Globus pallidus (tissue), 1 donor: ENCODE results near the gene SRD5A1.
A peak's percentile ranks its signal among the peaks of the same experiment; 100 is the strongest.

Experiments
- DNase-seq: peaks from one replicate; pipeline ENCODE4 v3.0.0-alpha.2; 2015; ENCODE audit warnings: low spot score

The SRD5A1 gene, protein sequence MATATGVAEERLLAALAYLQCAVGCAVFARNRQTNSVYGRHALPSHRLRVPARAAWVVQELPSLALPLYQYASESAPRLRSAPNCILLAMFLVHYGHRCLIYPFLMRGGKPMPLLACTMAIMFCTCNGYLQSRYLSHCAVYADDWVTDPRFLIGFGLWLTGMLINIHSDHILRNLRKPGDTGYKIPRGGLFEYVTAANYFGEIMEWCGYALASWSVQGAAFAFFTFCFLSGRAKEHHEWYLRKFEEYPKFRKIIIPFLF

DNA sequence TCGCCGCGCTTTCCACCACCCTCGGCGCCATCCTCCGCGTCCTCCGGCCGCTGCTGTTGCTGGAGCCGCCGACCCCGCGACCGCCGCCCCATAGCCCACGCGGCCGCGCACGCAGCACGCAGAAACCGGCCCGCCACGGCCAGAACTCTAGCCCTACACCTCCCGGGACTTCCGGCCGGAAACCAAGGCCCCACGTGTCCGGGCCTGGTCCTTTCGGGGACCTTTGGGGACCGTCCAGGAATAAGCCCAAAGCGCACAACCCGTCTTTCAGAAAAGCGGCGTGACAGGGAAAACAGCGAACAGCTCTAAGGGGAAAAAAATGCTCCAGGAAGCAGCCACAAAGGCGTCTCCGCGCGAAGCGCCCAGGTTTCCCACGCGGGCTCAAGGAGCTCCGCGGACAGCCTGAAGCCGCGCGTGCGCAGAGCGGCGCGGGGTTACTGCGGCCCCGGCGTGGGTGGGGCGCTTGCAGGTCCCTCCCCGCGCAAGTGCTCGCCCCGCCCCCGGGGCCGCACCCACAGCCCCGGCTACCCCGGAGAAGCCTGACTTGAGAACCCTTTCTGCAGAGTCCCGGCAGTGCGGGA, at the start of gene SRD5A1, which contains the start of gene NSUN2:
Gene SRD5A1, plus strand, starts transcription at position 553 of the 581 bp plus-strand sequence. CDS start 137 bp downstream, outside the sequence.
Gene NSUN2, minus strand, starts transcription at position 157 of the 581 bp plus-strand sequence. Its CDS starts 65 bp downstream, at position 92.
- DNase-seq: peak; percentile 93

DNA sequence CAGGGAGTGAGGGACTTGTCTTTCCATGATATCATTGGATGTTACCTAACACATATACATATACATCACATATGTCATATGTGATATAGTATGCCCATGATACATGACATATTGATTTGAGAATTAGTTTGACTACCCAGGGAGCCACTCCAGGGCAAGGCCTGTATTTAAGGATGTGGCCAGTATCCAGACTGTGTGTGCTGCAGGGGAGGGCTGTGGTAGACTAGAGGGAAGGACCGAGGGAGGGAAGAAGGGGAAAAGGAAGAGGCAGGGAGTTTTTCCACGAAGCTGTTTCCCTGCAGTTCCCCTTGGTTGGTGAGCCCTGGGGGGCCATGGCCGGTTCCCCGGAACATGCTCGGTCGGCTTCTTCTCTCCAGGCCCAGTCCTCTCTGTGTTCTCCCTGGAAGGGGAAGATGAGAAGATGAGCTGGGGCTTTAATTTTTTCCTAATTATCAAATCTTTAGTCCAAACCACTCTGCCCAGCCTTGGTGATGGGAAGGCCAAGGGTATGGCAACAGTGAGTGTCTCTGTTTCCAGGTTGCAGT, 49.1 kb upstream of the SRD5A1 start:
- no peak for DNase-seq

DNA sequence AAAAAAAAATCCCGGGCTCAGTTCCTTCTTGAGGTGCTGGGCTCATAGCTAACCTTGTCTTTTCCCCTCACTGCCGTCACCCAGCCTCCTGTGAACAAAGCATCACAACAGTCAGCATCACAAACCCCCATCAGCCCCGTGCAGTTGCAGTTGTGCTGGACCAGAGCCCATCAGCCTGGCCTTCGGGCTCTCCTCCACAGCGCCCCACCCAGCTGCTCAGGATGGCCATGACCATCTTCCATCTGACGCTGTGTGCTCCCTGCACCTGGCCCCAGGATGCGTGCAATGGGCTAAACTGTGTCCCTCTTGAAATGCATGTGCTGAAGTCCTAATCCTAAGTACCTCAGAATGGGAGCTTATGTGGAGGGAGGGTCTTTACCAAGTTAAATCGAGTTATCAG, 48.5 kb upstream of the SRD5A1 start:
- DNase-seq: no peak

DNA sequence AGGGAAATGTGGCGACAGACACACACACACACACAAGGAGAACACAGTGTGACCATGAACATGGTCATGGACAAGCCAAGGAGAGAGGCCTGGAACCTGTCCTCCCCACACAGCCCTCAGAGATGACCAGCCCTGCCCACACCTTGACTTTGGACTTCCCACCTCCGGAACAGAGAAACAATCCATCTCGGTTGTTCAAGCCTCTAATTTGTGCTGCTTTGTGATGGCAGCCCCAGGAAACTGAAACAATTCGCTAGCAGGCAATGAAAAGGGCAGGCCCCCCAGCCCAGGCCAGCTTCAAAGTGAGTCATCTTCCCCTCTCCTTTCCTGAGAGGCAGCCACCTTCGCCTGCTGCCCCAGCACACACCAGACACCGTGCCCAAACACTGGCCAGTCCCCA, 48.1 kb upstream of the SRD5A1 start:
- DNase-seq: no peak

DNA sequence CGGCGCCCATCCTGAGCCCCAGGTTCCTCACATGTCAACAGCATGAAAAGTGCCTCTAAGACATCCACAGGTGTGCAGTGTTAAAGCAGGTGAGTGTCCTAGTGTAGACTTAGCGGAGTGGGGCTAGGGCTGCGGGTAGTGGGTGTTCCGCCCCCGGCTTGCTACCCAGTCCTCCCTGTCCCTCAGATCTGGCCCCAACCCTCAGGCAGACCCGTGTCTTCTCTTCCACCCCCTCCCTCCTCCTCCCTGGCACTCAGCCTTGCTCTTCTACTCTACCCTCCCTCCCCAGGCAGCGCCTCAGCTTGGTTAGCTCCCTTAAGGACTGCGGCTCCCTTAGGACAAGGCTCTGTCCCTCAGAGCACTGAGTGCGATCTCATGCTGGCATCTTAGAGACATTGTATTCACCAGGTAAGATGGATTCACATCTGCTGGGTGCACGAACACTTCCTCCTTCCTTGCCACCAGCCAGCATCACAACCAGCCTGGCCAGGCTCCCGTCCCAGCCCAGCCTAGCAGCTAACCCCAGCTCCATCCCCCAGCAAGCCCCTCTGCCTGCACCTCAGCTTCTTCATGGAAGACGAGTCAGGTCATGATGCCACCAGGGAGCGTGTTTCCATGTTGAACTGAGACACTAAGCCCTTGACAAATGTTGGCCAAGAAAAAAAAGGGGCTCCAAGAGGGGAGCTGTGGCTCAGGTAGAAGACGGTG, 47.1 kb upstream of the SRD5A1 start:
- DNase-seq: no peak

DNA sequence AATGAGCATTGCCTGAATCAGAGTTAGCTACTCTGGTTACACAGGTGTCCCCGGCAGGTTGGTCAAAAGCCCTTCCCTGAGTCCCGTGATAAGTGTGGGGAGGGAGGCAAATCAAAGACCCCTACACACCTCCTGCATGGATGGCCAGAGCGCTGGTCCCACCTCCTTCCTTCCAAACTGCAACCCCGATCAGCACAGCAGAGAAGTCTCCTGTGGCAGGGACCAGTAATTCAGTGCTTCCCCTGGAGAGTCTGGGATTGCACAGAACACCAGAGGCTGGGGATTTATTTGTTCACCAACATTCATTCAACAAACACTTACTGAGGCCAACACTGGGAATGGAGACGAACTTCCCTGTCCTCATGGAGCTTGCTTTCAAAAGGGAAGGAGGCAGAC, 46.6 kb upstream of the SRD5A1 start:
- no peak for DNase-seq

DNA sequence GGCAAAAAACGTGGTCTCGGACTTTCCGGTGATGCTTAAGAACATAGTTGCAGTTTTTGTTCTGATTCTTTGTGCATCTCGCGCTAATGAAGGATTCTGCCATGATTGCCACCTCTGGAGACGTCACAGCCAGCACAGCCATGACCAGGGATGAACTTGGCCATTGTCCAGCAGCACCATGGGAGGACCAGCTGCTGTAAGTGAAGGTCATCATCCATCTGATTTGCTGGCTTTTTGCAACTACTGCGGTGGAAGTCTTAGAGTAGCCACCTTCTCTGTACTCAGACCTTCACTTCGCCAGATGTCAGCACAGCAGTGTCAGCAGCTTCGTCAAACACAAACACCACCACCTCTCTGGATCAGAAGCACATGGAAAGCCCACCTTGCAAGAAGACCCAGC, 46.1 kb upstream of the SRD5A1 start:
- no peak for DNase-seq

DNA sequence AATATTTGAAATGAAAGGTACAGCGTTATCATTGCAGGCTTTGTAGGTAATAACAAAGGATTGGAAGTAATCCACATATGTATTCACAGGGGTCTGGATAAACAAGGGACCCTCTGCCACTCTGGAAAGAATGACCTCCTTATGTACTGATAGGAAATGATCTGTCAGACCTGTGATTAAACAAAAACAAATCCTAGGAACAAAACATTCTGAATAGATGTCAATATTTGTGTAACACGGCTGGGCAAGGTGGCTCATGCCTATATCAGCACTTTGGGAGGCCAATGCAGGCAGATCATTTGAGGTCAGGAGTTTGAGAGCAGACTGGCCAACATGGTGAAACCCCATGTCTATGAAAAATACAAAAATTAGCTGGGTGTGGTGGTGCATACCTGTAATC, 42.7 kb upstream of the SRD5A1 start:
- DNase-seq: no peak

DNA sequence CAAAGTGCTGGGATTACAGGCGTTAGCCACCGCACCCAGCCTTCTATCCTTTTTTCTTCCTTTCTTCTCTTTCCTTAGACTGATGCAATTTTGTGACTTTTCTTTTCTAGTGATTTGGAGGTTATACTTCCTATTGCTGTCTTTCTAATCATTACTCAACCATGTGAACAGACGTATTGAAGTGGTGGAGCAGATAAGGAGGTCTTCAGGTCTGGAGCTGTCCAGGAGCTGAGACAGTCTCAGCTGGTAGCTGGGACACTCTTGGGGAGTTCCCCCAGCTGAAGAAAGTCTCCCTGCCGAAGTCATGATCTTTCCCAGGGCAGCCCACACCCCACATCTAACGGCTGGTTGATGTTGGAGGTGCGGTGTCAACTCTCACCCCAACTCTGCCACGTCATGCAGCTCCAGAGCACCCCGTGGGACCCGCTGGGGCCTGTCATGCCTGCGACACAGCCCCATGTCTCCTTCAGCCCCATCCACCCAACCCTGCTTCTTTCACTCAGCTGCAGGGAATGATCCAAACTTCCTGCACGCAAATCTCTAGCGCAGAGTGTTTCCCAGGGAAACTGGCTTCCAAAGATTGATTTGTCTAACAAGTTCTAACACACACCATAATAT, 41.5 kb upstream of the SRD5A1 start:
- no peak for DNase-seq

DNA sequence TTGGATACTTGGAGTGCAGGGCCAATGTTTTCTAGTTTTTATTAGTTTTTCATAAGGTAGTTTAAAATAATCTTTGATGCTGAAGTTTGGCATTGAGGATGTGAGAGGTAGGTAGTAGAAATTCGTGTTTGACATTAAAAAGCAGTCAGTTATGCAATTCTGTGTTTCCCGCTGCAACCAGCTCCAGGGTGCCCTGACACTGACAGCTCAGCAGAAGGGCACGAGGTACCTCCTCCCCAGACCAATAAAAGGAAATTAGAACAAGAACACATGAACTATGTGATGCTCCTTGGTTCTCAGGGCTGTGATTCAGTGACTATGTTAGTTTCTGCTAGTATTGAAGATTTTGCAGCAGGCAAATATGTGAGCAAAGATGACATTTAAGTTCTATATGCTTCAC, 40.6 kb upstream of the SRD5A1 start:
- no peak for DNase-seq

DNA sequence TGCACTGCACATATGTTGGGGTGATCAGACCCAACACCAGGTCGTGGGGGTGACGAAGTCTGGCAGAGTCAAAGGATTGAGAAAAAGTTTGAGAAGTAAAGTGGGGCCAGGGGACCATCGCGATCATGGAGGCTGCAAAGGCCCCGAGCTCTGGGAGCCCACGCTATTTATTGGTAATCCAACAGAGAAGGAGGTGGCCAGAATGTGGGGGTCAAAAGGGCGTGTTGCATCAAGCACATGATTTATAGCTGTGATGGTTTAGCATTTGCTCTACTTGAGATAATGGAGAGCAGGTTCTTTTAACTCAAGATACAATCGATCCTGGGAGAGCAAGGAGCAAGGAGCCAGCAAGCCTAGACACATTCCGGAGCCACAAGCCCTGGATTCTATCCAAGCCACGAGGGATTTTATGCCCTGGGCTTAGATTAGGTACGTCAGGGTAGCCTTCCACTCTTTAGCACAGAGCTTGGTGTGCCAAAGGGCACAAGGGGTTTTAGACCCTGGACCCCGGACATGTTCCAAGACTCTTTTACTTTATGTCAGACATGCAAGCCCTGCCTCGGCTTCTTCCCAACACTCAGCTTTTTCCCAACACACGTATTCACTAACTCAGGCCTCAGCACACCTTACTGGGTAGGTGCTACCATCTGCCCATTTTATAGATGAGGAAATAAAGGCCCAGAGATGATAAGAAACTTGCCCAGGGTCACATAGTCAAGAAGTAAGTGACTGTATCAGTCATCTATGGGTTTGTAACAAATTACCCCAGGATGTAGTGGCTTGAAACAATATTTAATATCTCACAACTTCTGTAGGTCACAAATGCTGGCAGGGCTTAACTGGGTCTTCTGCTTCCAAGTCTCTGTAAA, 39.9 kb upstream of the SRD5A1 start:
- DNase-seq: no peak

DNA sequence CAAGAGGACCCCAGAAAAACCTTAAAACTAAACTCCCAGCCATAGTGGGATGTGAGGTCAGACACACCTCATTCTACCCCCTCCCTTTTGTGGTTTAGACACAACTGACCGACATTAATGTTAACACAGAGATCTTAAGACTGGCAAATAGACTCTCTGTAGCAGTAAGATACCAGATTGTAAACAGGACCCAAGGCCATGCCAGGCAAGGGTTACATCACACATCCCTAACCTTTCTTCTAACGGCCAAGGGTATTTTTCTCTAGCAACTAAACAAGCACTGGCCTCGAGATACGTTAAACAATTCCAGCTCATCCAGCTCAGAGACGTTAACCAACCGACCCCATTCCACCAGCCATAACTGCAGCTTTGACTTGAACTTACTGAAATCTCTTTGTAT, 39.2 kb upstream of the SRD5A1 start:
- no peak for DNase-seq

DNA sequence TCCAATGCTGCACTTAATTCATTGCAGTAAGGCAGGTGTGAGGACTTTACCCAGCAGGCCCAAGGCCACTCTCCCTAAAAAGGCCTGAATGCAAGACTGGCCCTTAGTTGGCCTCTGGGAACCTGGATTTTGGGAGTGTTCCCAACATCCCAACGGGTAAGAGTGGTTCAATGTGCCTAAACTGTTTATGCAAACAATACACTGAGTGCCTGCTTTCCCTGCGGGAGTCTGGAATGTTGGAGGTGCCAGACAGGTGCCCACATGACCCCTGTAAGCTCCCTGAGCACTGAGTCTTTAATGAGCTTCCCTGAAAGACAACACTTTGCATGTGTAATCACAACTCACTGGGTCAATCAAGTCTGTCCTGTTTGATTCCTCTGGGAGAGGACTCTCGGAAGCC, 37.8 kb upstream of the SRD5A1 start:
- DNase-seq: no peak

DNA sequence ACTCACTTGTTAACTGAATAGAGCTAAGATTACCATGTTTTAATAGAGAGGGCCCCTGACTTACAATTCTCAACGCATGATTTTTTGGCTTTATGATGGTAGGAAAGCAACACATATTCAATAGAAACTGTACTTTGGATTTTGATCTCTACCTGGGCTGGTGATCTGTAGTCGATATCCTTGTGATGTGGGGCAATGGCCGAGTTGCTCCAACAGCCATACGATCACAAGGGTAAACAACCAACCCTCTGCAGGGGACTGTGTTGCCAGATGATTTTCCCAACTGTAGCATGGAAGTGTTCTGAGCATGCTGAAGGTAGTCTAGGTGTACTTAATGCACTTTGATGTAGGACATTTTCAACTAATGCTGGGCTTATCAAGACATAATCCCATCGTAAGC, 36.9 kb upstream of the SRD5A1 start:
- DNase-seq: no peak

DNA sequence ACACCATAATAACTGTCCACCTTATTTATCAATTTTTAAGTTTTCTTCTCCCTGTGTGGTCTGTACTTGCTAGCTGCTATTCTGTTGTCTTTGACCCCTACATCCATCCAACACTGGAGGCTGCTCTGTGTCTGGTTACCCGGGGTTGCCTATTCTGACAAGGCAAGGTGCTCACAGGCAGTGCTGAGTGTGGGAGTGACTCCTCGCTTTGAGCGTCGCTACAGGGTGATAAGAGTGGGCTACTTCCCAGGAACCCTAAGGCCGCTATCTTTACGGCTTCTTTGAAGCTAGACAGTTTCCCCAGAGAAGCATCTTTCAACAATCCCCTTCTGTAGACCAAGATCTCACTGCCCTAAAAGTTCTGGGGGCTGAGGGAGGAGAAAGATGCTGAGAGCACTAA, 35.7 kb upstream of the SRD5A1 start:
- no peak for DNase-seq

DNA sequence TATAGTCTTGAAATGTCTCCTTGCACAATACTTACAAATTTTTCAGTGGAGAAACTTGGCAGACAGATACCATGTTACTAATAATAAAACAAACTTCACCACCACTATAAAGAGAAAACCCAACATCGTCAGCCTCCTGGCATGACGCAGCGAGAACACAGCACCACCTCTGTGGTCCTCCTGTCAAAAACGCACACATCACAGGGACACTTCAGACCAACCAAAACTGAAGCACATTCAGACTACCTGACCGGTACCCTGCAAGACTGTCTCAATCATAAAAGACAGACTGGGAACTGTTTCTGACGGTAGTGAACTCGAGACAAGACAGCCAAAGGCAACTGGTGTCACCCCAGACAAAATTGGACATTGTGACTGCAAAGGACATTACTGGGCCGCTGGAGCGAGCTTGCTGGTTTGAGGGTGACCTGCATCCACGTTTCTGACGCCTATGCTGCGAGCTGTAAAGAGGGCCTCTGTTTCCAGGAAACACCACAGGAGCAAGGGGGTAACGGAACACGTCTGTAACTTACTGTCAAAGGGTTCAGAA, 34.8 kb upstream of the SRD5A1 start:
- DNase-seq: no peak

DNA sequence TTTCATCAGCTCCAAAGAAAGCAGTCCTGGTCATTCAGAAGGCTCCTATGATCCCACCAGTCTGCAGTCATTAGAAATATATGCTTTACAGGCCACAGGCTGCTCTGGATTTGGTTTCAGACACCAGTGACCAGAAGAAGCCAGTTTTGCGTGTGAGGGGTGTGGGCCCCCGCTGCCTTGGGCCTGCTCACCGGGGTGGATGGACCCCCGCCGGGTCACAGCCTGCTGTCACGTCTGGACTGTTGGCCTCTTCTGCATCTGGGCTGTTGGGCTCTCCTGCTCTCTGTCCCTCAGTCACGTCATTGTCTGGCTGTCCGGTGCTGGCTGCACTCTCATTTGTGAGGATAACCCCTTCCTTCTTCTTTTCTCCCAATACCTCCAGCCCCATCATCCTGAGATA, 33.5 kb upstream of the SRD5A1 start:
- no peak for DNase-seq

DNA sequence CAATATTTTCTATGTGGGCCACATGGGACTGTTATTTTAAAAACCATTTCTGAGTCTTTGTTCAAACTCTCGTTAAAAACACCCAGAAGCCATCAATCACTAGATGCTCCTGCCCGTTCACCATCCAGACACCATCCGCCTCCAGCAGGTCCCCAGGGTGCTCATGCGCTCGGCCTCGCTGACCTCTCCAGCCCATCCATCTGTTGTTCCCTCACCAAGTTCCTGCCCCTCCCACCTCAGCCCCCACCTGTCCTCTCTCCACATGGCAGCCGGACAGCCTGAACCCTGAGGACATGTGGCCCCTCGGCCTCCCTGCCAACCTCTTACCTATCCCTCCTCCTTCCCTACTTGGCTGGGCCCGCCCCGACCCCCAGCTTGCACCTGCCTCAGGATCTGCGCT, 32.0 kb upstream of the SRD5A1 start:
- DNase-seq: no peak

DNA sequence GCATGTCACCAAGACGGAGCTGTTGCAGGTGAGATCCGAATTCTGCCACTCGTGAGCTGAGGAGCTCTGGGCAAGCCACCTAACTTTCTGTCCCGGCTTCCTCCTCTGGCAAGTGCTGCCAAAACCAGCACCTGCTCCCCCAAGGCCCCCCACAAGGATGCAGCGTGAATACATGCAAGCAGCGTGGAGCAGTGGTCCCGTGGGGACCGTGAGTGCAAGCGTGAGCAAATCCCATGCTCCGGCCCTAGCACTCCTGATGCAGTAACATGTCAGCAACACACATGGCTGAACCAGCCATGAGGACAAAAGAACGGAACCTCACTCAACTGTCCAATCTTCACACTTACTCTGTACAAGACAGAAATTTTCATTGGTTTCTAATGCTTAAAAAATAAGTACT, 31.4 kb upstream of the SRD5A1 start:
- DNase-seq: no peak

DNA sequence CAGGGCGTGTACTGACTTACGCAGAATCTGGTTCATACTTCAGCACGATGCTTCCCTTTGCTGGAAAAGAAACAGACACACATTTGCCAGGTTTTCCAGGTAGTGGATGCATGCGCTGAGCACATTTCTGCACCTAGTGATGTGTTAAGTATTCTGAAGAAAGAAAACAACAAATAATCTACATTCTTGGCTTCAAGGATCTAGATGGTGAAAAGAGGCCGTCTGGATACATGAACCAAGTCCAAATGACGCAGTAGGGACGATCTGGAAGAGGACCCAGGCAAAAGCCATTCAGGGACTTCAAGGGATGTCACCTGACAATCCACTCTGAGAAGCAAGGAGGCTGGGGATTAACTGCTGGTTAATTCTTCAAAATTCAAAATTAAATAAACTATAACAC, 30.8 kb upstream of the SRD5A1 start:
- DNase-seq: no peak

DNA sequence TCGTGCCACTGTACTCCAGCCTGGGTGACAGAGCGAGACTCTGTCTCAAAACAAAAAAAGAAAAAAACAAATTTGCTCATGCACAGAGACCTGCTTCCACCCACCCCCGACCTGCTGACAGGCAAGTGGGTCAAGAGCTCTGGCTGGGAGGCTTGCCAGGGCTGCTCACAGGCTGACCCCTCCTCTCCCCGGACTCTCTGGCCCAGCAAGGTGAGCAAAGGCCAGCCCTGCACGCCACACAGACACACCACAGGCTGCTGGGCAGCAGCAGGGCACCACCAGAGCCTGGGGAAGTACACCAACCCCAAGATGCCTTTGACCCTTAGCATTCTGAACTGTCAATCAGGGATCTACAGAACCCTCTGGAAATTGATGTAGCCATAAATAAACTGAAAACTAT, 29.6 kb upstream of the SRD5A1 start:
- DNase-seq: no peak
